Left lung (tissue), 10 donors: Measurements from ENCODE around the gene PKP4. TPM values are rescaled to one million over a fixed set of nuclear protein-coding genes. Genes with fewer than 3 reads are reported as not detected.

ENCODE experiments used
- ATAC-seq: fragments of 200-7000 bp; cut with Tn5 transposase; one replicate; pipeline ENCODE4 v1.9.1; 2020; ENCODE audit warnings: moderate library complexity
- DNase-seq, 4 donors: peaks; one replicate each; pipeline ENCODE4 v3.0.0-alpha.2; 2013 to 2020
- H3K27ac ChIP-seq, 2 donors: fragments of 200-600 bp; sonication (generic) in 1 of 2; one replicate each; pipeline versions ENCODE4 v1.5.0 to v1.8.0; 2020 to 2021
- H3K27me3 ChIP-seq, 2 donors: fragments of 200-600 bp; sonication (generic) in 1 of 2; one replicate each; pipeline versions ENCODE4 v1.5.0 to v1.8.0; 2020 to 2021
- H3K36me3 ChIP-seq, 2 donors: fragments of 200-600 bp; sonication (generic) in 1 of 2; one replicate each; pipeline versions ENCODE4 v1.5.0 to v1.8.0; 2020 to 2021
- H3K4me1 ChIP-seq, 2 donors: fragments of 200-600 bp; one replicate each; pipeline ENCODE4 v1.8.0; 2021
- H3K4me3 ChIP-seq, 2 donors: fragments of 200-600 bp; sonication (generic) in 1 of 2; one replicate each; pipeline versions ENCODE4 v1.5.0 to v1.8.0; 2020 to 2021; ENCODE audit warnings: mild to moderate bottlenecking in 1 of 2
- H3K9me3 ChIP-seq, 2 donors: fragments of 200-600 bp; sonication (generic) in 1 of 2; one replicate each; pipeline versions ENCODE4 v1.5.0 to v1.8.0; 2020 to 2021
- CTCF ChIP-seq, 2 donors: fragments of 200-600 bp; sonication (generic) in 1 of 2; IDR thresholded peaks; one replicate each; pipeline versions ENCODE4 v1.5.0 to v1.8.0; 2021; ENCODE audit warnings: antibody characterized with exemption in 2 of 2
- intact Hi-C, 2 donors: fragments of 100-400 bp; cut with DNase I; formaldehyde crosslinking; loops; one replicate each; pipeline versions ENCODE4 v1.11.2 to v1.14.2; 2022
- polyA plus RNA-seq, 6 donors: library from polyadenylated mRNA; unstranded; fragments of 120-200 nt; gene quantifications; one replicate each; pipeline ENCODE4 v1.2.1, GENCODE V29; 2013; ENCODE audit not compliant: insufficient read length in 6 of 6
- total RNA-seq, 2 donors: library from RNA; stranded (reverse); fragmentation: NEBNext Ultra II Directional; extraction: Animal tissue kit (Norgen Biotek cat#: 25700); gene quantifications; one replicate each; pipeline ENCODE4 v1.2.1, GENCODE V29; 2021
- donor health status: DM: no; HTN: yes; CAD: no.
- donor health status: DM: no; HTN: no; CAD: no.

Gene PKP4
- total and polyA plus RNA-seq, 8 donors = 48.3 to 129 (median 110) TPM

- intact Hi-C loops = no loop called here
- Histone ChIP-seq H3K9me3 (no peaks in the 10 kb centered on the region), H3K36me3 (peaks cover 0 to 2% of the 10 kb centered on the region in 2 donors), H3K27me3 (no peaks in the 10 kb centered on the region), H3K4me1 (peaks cover 0 to 18% of the 10 kb centered on the region in 2 donors), H3K27ac (no peak overlapping the region), H3K4me3 (no peak overlapping the region)
- no peak for DNase-seq
- TF ChIP-seq CTCF (IDR thresholded peaks at IDR 0.05) = no peak
- no peak for ATAC-seq
These were observed 85.8 kb downstream of the PKP4 start for GRCh38 chr2:158542577-158542976.

- no peak overlapping the region for H3K4me3 ChIP-seq
- H3K27me3 ChIP-seq = no peaks in the 10 kb centered on the region
- H3K4me1 ChIP-seq = peaks cover 0 to 12% of the 10 kb centered on the region in 2 donors
- intact Hi-C loops = no loop called here
- no peak for ATAC-seq
- no peaks in the 10 kb centered on the region for H3K9me3 ChIP-seq
- no peak for DNase-seq
- TF ChIP-seq CTCF (IDR thresholded peaks at IDR 0.05) = no peak
- no peak overlapping the region for H3K27ac ChIP-seq
- H3K36me3 ChIP-seq = peaks cover 2 to 8% of the 10 kb centered on the region in 2 donors
These were observed 87.2 kb downstream of the PKP4 start for GRCh38 chr2:158543957-158544356.

- DNase-seq = no peak
- Histone ChIP-seq H3K9me3 (no peaks in the 10 kb centered on the region), H3K36me3 (peaks cover 2 to 12% of the 10 kb centered on the region in 2 donors), H3K4me3 (no peak overlapping the region), H3K27ac (no peak overlapping the region), H3K4me1 (peaks cover 0 to 4% of the 10 kb centered on the region in 2 donors), H3K27me3 (no peaks in the 10 kb centered on the region)
- no peak for TF ChIP-seq CTCF (IDR thresholded peaks at IDR 0.05)
- intact Hi-C loops = no loop called here
- ATAC-seq = no peak
These were observed 88.2 kb downstream of the PKP4 start for GRCh38 chr2:158544998-158545397.

GRCh38 chr2:158546412-158547144 lies 89.8 kb downstream of the PKP4 start:
- Histone ChIP-seq H3K4me1 (peaks cover 0 to 4% of the 10 kb centered on the region in 2 donors), H3K36me3 (peaks cover 2 to 12% of the 10 kb centered on the region in 2 donors), H3K9me3 (no peaks in the 10 kb centered on the region), H3K4me3 (no peak overlapping the region), H3K27me3 (no peaks in the 10 kb centered on the region), H3K27ac (peak overlapping the region in 1 of 2 donors; percentile 21)
- intact Hi-C loops = no loop called here
- no peak for ATAC-seq
- no peak for DNase-seq
- TF ChIP-seq CTCF (IDR thresholded peaks at IDR 0.05) = no peak

GRCh38 chr2:158553257-158553656 lies 96.5 kb downstream of the PKP4 start:
- intact Hi-C loops = no loop called here

More at GRCh38 chr2:158553257-158553656, 96.5 kb downstream of the PKP4 start:
- no peaks in the 10 kb centered on the region for H3K4me1 ChIP-seq
- ATAC-seq (no peak), DNase-seq (no peak)
- H3K27me3 ChIP-seq = no peaks in the 10 kb centered on the region
- peaks cover 0 to 18% of the 10 kb centered on the region in 2 donors for H3K36me3 ChIP-seq
- no peaks in the 10 kb centered on the region for H3K9me3 ChIP-seq
- no peak for TF ChIP-seq CTCF (IDR thresholded peaks at IDR 0.05)
- H3K4me3 ChIP-seq = no peak overlapping the region
- no peak overlapping the region for H3K27ac ChIP-seq
